NCI-H82 (cell line): ENCODE measurements around the gene DNLZ.
"Not testable (repeated sequence)": the region's sequence is repeated elsewhere in the genome, so short reads cannot be mapped to it uniquely, and the experiment has no call there.

ENCODE experiments used
- DNase-seq: peaks from one replicate; lab custom pipeline; 2025; lab: John Stamatoyannopoulos, UW

The DNLZ gene

GRCh38 chr9:136359774-136360718 lies 3.5 kb downstream of the DNLZ start:
- no peak for DNase-seq

DNA sequence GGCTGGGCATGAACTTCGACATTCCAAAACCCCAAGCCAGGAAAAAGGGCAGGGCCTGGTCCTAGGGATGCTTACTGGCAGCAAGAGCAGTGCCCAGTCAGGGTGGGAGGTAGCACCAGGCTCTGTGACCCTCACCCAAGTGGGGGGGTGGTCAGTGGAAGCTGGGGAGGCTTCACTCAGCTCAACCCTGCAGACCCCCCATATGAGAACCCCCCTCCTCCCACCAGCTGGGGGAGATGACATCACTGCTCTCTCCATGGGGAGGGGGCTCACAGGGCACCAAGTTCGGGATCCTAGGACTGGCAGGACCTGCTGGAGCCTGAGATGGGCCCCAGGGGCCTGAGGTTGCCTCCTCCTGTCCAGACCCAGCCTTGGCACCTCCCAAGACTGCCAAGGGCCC lies 4.7 kb downstream of the DNLZ start:
- no peak for DNase-seq

DNA sequence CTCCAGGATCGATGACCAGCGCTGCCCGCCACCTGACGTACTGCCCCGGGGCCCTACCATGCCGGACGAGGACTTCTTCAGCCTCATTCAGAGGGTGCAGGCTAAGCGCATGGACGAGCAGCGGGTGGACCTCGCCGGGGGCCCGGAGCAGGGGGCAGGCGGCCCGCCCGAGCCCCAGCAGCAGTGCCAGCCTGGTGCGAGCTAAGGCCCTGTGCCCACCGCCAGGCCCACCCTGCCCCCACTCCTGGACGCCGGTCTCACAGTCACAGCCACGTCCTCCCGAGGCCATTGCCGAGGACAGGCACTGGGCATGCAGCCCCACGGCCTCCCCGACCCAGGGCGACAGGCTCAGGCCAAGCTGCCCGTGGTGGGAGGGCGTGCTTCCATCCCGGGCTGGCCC lies 5.5 kb downstream of the DNLZ start:
- DNase-seq: no peak

DNA sequence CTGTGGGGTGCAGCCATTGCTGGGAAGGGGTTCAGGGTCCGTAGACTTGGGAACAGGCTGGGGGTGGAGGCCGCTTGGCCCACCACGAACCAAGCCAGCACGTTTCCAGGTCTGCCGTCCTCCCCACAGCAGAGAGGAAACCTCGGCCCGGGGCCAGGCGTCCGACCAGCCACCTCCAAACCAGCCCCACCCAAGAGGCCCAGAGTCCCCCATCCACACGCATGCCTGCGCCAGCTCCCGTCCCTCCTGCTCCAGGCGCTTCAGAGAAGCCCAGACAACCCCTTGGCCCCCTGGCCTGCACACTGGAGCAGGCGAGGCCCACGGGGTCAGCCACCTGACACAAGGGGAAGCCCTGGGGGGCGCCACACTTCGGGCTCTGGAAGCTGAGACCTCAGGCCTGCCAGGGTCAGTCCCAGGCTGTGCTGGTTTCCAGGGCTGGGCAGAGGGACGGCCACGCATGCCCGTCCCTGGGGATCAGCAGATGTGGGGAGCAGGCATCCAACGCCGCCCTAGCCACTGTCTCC lies 6.3 kb downstream of the DNLZ start:
- DNase-seq: no peak

DNA sequence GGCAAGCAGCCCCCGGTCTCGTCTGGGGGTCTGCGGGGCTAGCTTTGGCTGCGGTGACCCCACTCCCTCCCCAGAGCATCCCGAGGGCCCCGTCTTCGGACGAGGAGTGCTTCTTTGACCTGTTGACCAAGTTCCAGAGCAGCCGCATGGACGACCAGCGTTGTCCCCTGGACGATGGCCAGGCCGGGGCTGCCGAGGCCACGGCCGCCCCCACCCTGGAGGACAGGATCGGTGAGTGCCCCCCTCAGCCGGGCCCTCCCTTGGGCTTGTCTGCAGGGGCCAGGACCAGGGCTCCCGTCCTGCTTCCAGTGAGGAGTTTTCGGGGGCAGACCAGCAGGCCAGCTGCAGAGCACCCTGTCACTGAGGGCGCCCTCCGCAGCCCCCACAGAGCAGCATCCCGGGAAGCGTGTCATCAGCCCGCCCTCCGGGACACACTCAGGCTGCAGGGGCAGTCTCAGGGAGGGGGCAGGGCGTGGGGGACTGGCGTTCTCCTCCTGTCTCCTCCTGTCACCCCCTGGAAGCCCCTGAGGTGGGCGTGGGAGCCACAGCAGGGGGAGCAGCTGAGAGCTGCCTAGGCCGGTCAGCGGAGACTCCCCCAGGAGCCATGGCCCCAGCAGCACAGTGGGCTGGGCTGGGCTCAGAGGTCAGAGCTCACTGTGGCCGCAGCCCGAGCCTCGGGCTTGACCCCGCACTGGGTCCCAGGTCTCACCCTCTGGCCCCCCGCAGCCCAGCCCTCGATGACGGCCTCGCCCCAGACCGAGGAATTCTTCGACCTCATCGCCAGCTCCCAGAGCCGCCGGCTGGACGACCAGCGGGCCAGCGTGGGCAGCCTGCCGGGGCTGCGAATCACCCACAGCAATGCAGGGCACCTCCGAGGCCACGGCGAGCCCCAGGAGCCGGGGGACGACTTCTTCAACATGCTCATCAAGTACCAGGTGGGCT lies 7.7 kb downstream of the DNLZ start:
- DNase-seq: no peak

DNA sequence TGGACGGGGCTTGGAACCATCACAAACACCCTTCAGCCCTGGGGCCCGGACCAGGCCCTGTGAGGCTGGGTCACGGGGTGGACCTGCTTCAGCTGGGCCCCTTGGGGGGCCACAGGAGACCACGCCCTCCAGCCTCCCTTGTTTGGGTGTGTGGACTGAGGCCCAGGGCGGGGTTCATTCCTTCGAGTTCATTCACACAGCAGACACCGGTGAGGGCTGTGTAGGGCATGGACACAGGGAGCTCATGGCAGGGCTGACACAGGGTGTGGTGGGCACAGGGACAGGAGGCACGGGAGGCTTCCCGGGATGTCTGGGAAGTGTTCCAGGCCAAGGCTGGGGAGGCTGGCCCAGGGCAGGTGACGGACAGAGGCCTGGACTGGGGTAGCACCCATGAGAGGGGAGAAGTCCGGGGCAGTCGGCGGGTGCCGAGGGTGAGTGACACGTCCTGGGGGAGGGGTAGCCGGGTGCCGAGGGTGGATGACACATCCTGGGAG lies 8.9 kb downstream of the DNLZ start:
- no peak for DNase-seq

DNA sequence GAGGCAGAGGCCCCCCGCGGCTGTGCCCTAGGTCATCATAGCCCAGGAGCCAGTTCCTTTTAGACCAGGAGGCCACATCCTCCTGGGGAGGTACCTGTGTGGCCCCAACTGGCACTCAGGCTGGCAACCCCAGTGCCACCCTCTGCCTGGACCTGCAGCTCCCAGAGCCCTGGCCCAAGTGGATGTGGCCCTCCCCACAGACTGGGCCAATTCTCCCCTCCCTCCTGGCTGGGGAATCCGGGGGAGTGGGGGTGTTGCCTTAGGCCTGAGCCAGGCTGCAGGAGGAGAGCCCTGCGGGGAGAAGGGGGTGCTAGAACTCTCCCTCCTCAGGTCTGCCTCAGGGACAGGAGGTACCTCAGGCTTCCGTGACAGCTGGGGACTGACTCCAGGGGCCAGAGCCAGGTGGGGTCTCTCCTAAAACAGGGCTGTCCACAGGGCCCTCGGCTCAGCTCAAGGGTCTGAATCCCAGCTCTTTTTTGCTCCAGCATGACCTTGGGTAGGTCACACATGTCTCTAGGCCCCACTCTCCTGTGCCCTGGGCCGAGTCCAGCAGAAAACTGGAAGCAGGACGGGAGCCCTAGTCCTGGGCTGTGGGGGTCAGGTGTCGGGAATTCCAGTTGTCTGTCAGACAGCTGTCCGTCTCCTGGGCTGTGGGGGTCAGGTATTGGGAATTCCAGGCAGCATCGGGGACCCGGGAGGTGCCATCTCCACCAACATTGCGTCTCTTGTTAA lies 9.6 kb downstream of the DNLZ start:
- DNase-seq: no peak

GRCh38 chr9:136353088-136353487 lies 10.5 kb downstream of the DNLZ start:
- DNase-seq: no peak

DNA sequence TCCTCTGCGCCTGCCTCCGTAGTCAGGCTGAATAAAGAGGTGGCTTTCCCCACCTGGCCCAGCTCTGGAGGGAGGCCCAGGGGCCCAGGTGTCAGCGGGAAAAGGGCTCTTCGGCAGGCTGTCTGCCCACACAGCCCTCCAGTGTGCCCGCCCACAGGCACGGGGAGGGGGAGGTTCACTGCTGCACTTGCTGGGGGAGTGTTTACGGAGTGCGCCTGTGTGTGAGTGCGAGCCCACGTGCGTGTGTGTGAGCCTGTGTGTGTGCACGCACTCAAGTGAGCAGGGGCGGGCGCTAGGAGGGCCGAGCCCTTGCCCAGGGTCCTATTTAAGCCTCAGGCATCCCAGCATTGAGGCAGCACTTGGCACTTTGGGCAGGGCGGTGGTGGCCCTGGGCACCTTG lies 10.9 kb downstream of the DNLZ start:
- DNase-seq: no peak

GRCh38 chr9:136351868-136352267 lies 11.7 kb downstream of the DNLZ start:
- not testable (repeated sequence) for DNase-seq

DNA sequence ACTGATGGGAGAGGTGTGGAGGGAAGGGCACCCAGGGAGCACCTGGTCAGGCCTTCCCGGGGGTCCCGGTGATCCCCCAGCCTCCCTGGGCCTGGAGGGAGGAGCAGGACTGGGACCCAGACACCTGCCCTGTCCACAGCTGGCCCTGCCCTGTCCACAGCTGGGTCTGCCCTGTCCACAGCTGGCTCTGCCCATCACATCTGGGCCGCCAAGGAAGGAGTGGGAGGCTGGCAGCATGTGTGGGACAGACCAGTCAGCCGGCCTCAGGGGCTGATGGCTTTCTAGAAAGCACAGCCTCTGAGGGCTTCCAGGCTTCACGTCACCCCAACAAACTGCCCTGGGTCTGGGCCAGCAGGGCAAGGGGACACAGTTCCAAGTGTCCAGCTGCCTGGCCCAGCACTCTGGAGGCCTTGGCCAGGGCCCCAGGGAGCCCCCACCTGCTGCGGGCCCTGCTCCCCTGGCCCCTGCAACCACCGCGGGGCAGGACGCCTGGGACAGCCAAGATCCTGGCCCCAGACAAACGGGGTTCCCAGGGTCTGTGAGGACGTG lies 12.2 kb downstream of the DNLZ start:
- no peak for DNase-seq

GRCh38 chr9:136349546-136349945 lies 14.0 kb downstream of the DNLZ start:
- DNase-seq: no peak

GRCh38 chr9:136348691-136349090 lies 14.9 kb downstream of the DNLZ start:
- no peak for DNase-seq

DNA sequence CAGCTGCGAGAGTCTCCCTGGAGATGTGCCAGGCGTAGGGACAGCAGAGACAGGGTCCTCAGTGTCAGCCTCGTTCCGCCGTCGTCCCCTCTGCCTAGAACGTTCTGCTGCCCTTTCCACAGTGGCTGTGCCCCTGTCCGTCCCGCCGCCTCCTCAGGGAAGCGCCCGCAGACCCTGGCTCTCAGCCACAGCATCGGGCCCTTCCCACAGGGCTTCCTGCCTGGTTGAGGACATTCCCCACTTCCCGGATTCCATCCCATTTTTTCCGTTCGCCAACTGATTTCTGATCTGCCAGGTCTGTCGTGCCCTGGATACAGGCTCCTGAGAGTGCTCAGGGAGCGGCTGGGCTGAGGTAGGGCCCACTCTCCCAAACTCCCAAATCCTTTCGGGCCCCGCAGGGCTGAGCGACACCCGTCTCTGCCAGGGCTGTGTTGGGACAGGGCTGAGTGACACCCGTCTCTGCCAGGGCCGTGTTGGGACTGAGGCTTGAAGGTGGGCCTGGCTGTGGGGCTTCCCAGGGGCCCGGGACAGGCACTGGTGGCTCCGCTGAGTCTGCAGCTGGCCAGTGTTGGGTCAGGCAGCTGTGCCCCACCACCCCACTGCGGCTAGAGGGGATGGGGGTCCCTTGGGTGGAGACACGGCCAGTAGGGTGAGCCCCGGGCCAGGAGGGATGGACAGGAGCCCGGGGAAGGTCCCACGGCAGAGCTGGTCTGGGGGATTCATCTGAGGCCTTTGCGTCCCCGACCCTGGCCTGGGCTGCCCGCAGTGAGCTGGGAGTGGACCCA lies 15.9 kb downstream of the DNLZ start:
- DNase-seq: no peak

DNA sequence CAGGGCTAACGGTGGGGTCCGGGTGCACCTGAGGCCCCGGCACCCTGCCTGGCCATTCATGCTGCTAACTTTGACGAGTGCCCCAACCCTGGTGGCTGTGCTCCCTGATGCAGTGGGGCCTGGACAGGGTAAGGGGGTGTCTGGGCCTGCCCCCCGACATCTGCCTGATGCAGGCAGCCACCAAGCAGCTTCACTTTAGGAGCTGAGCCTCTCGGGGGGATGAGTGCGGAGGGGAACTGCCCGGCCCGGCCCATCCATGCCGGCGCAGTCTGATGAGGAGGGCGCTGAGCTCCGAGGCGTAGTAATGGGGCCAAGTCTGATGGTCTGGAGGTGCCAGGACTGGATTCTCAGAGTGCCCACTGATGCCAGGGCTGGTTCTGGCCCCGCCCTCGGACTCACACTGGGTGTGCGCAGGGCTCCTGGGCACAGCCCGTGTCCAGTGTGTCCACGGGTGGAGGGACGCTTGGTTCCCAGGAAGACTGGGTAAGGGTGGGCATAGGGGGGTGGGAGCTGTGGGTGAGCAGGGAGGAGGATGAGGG lies 16.5 kb downstream of the DNLZ start:
- DNase-seq: no peak

GRCh38 chr9:136346157-136346481 lies 17.4 kb downstream of the DNLZ start:
- DNase-seq: no peak

DNA sequence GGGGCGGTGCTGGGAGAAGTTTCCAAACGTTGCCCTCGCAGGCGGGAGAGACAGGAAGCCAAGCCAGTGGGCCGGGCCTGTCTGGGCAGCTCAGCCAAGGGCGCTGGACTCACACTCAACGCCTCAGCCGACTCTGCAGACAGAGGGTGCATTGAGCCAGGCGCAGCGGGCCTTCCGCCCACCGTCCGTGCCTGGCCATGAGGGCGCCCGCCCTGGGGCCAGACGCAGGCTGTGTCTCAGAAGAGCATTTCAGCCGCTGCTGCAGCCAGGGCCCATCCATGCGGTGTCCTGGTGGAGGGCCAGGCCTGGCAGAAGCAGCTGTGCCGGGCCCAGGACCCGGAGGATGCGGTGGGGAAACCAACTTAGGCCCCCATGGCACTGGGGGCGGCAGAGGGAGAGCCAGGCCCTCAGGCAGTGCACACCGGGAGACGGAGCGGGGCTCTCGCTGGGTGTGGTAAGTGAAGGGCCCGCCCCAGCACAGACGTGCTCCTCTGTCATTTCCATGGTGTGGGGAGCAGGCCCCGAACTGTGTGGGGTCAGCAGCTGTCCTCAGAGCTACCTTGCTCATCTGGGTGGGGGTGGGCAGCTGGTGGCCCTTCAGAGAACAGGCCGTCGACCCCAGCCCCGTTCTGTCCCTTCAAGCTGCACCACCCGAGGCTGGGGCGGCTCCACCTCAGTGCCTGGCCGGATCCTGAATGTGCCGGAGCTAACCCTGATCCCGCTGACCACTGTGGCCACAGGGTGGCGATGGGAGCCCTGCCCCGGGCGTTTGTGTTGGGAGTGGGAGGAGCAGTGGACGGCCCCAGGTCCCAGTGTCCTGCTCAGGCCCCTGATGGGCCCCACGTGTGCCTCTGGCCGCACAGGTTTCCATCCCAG lies 18.0 kb downstream of the DNLZ start:
- DNase-seq: no peak

- no peak for DNase-seq
Observed at GRCh38 chr9:136344544-136345280, 18.8 kb downstream of the DNLZ start.

DNA sequence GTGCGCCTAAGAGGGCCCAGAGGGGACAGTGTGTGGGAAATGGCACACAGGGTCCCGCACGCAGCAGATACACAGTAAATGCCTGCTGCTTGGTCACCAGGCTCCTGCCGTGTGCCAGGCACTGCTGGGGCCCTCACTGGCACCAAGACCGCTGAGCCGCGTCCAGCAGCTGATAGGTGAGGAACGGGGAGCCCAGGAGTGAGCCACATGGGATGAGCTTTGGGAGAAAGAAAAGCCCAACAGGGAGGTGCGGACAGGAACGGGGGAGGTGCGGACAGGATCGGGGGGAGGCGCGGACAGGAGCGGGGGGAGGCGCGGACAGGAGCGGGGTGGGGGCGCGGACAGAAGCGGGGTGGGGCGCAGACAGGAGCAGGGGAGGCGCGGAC lies 19.7 kb downstream of the DNLZ start:
- no peak for DNase-seq
